Heart left ventricle (tissue), 16 donors: ENCODE measurements around the gene ALAS1. TPM values are rescaled to one million over a fixed set of nuclear protein-coding genes. Genes with fewer than 3 reads are reported as not detected.

Experiments
- ATAC-seq, 4 donors: fragments of 200-7000 bp; cut with Tn5 transposase; one replicate each; pipeline ENCODE4 v1.9.1; 2020 to 2022; ENCODE audit warnings: moderate library complexity in 4 of 4, mild to moderate bottlenecking in 3 of 4, moderate number of reproducible peaks in 1 of 4
- DNase-seq, 5 donors: peaks; one replicate each; pipeline ENCODE4 v3.0.0-alpha.2; 2020
- H3K27ac ChIP-seq, 12 donors: fragments of 200-600 bp; sonication (generic) in 4 of 12; one replicate each; pipeline versions ENCODE4 v1.5.0 to v1.8.0; 2016 to 2022; ENCODE audit warnings: mild to moderate bottlenecking in 2 of 12
- H3K27me3 ChIP-seq, 9 donors: fragments of 200-600 bp; sonication (generic) in 2 of 9; one replicate each; pipeline versions ENCODE4 v1.5.1 to v1.8.0; 2016 to 2022; ENCODE audit warnings: mild to moderate bottlenecking in 3 of 9
- H3K36me3 ChIP-seq, 9 donors: fragments of 200-600 bp; sonication (generic) in 2 of 9; one replicate each; pipeline versions ENCODE4 v1.5.0 to v1.8.0; 2018 to 2022; ENCODE audit warnings: mild to moderate bottlenecking in 2 of 9
- H3K4me1 ChIP-seq, 12 donors: fragments of 200-600 bp; sonication (generic) in 4 of 12; one replicate each; pipeline versions ENCODE4 v1.5.0 to v1.8.0; 2016 to 2022; ENCODE audit warnings: mild to moderate bottlenecking in 3 of 12
- H3K4me3 ChIP-seq, 12 donors: fragments of 200-600 bp; sonication (generic) in 4 of 12; one replicate each; pipeline versions ENCODE4 v1.5.0 to v1.8.0; 2017 to 2022; ENCODE audit warnings: mild to moderate bottlenecking in 9 of 12, moderate library complexity in 4 of 12
- H3K9me3 ChIP-seq, 12 donors: fragments of 200-600 bp; sonication (generic) in 4 of 12; one replicate each; pipeline versions ENCODE4 v1.5.0 to v1.8.0; 2016 to 2022; ENCODE audit warnings: mild to moderate bottlenecking in 1 of 12
- CTCF ChIP-seq, 12 donors: fragments of 200-600 bp; sonication (generic) in 4 of 12; IDR thresholded peaks; one replicate each; pipeline versions ENCODE4 v1.5.0 to v1.8.0; 2018 to 2022; ENCODE audit warnings: antibody characterized with exemption in 12 of 12, mild to moderate bottlenecking in 5 of 12
- POLR2A ChIP-seq, 2 donors: fragments of 450-650 bp; IDR thresholded peaks; one replicate each; pipeline ENCODE4 v1.6.1; 2017; ENCODE audit warnings: antibody characterized with exemption in 2 of 2, mild to moderate bottlenecking in 2 of 2, moderate library complexity in 2 of 2
- WGBS, 4 donors: extraction: QIAGEN DNeasy Blood & Tissue Kit in 2 of 4; methylation state at CpG; one replicate each; pipeline versions ENCODE4 v1.1.5 to v1.1.7; 2013 to 2018; 5-methylcytosine and 5-hydroxymethylcytosine counted together
- intact Hi-C, 10 donors: fragments of 100-400 bp; cut with DNase I; formaldehyde crosslinking; loops; one replicate each; pipeline versions ENCODE4 v1.11.1 to v1.14.2; 2022
- polyA plus RNA-seq, 2 donors: library from polyadenylated mRNA; stranded (reverse); fragments of 200-250 nt; gene quantifications; one replicate each; pipeline ENCODE4 v1.2.3, GENCODE V29; 2013
- total RNA-seq, 9 donors: library from RNA; depleted of rRNA in 2 of 9; stranded (reverse); fragments of >200 nt in 2 of 9; fragmentation: NEBNext Ultra II Directional in 3 of 9; extraction: Animal tissue kit (Norgen Biotek cat#: 25700) in 3 of 9; gene quantifications; one replicate each; pipeline versions ENCODE4 v1.1.0 to v1.2.4, GENCODE V29; 2016 to 2023
- donor health status: ischemic (EF 13 %, LVEDD 7.1; RV severe dilation, severe dysfunction).
- donor health status: healthy with polysubstance abuse.
- donor health status: DM: no; HTN: yes; CAD: no.
- donor health status: DM: no; HTN: no; CAD: no.
- donor health status: ischemic (EF 25% LVEDD 6.9; RV normal size, moderate dysfunction).
- donor health status: ischemic (EF 25% LVEDD 5.7; RV mildly dilated, moderate dysfunction).
- donor health status: healthy.
- donor health status: DM: yes; HTN: yes; CAD: no.
- donor health status: ischemic (EF 35%, LVEDD 5.7; RV mildly dilated, moderate dysfunction).
- donor health status: nonischemic (EF 11% LVEDD 7.7; RV severe dilation, severe dysfunction).
- donor health status: DM: yes; HTN: yes; CAD: no.
- donor health status: PGD.
- donor health status: ischemic (EF 29% LVEDD 5.4; RV normal size, mild dysfunction).
- donor health status: nonischemic (EF 23%, LVEDD 6.1; RV moderate dilation, normal function).

Gene ALAS1
- total and polyA plus RNA-seq, 11 donors, result 77.9 to 213 (median 132) TPM

- H3K27me3 ChIP-seq, result no peaks in the 10 kb centered on the region
- no peaks in the 10 kb centered on the region for H3K36me3 ChIP-seq
- WGBS, 4 donors, result 69 to 81% (median 72%) methylated on average over 17 to 18 of the region's 18 CpGs
- DNase-seq (peak in 3 of 5 donors; percentile 55 to 79 (median 60)), ATAC-seq (peak in 2 of 4 donors; percentile 10 to 11)
- no peak overlapping the region for H3K27ac ChIP-seq
- H3K9me3 ChIP-seq, result no peaks in the 10 kb centered on the region
- intact Hi-C loops, result loop anchor here in 1 of 10 donors (5.0 kb wide), 1 partner anchor 36 kb away; no protein-coding TSS in a partner anchor
- peaks cover 0 to 56% (median 31%) of the 10 kb centered on the region in 12 donors for H3K4me1 ChIP-seq
- H3K4me3 ChIP-seq, result no peak overlapping the region
- TF ChIP-seq POLR2A (IDR thresholded peaks at IDR 0.05) (no peak), CTCF (IDR thresholded peaks at IDR 0.05) (no peak)
Measured at GRCh38 chr3:52193065-52193464, 4.9 kb upstream of the ALAS1 start.

- peak in 3 of 5 donors; percentile 45 to 80 (median 59) for DNase-seq
- Histone ChIP-seq H3K27me3 (no peaks in the 10 kb centered on the region), H3K27ac (peak overlapping the region in 2 of 12 donors; percentile 91 to 96), H3K4me3 (no peak overlapping the region), H3K9me3 (no peaks in the 10 kb centered on the region), H3K36me3 (peaks cover 0 to 8% (median 5%) of the 10 kb centered on the region in 9 donors), H3K4me1 (peaks cover 0 to 57% (median 41%) of the 10 kb centered on the region in 12 donors)
- ATAC-seq, result no peak
- no peak for TF ChIP-seq POLR2A (IDR thresholded peaks at IDR 0.05)
- TF ChIP-seq CTCF (IDR thresholded peaks at IDR 0.05), result no peak
- intact Hi-C loops, result loop anchor here in 5 of 10 donors (5.0 kb wide), 3 partner anchors 32 to 42 kb away; partner anchors contain the start of gene POC1A (in 2 of the 5)
- WGBS, 4 donors, result 78 to 84% (median 80%) methylated on average over 13 to 14 of the region's 14 CpGs
Measured at GRCh38 chr3:52194485-52195290, 3.3 kb upstream of the ALAS1 start.

- peaks cover 5 to 57% (median 41%) of the 10 kb centered on the region in 12 donors for H3K4me1 ChIP-seq
- no peak overlapping the region for H3K4me3 ChIP-seq
- no peaks in the 10 kb centered on the region for H3K9me3 ChIP-seq
- intact Hi-C loops, result loop anchor here in 4 of 10 donors (5.0 kb wide), 3 partner anchors 33 to 43 kb away; partner anchors contain the start of gene POC1A (in 2 of the 4)
- no peak for ATAC-seq
- no peaks in the 10 kb centered on the region for H3K27me3 ChIP-seq
- TF ChIP-seq CTCF (IDR thresholded peaks at IDR 0.05) (no peak), POLR2A (IDR thresholded peaks at IDR 0.05) (no peak)
- WGBS, 4 donors, result 86 to 94% (median 91%) methylated on average over 3 of the region's 3 CpGs
- peaks cover 0 to 14% (median 11%) of the 10 kb centered on the region in 9 donors for H3K36me3 ChIP-seq
- DNase-seq, result no peak
- peak overlapping the region in 9 of 12 donors; percentile 73 to 96 (median 91) for H3K27ac ChIP-seq
Measured at GRCh38 chr3:52195291-52195597, 2.7 kb upstream of the ALAS1 start.

- ATAC-seq (peak in 3 of 4 donors; percentile 9 to 29 (median 9)), DNase-seq (peak in 1 of 5 donors; percentile 51)
- 55 to 70% (median 65%) methylated on average over 10 of the region's 10 CpGs for WGBS, 4 donors
- no peak overlapping the region for H3K4me3 ChIP-seq
- intact Hi-C loops, result loop anchor here in 5 of 10 donors (2.0 to 5.0 kb wide), 4 partner anchors 34 to 44 kb away; partner anchors contain the start of gene POC1A (in 3 of the 5)
- H3K27me3 ChIP-seq, result no peaks in the 10 kb centered on the region
- peaks cover 0 to 18% (median 15%) of the 10 kb centered on the region in 9 donors for H3K36me3 ChIP-seq
- H3K9me3 ChIP-seq, result no peaks in the 10 kb centered on the region
- H3K27ac ChIP-seq, result peak overlapping the region; percentile 55 to 96 (median 86)
- peaks cover 5 to 57% (median 42%) of the 10 kb centered on the region in 12 donors for H3K4me1 ChIP-seq
- TF ChIP-seq POLR2A (IDR thresholded peaks at IDR 0.05) (no peak), CTCF (IDR thresholded peaks at IDR 0.05) (no peak)
Measured at GRCh38 chr3:52195823-52196331, 2.1 kb upstream of the ALAS1 start.
